Measurements from ENCODE around the gene SAP30L. TPM values are rescaled to one million over a fixed set of nuclear protein-coding genes. Genes with fewer than 3 reads are reported as not detected.

The SAP30L gene
- polyA plus RNA-seq, 1 donor (not counting 4 experiments of a cell fraction or from before 2014, with no cell fraction given) = 42.1 TPM

DNA sequence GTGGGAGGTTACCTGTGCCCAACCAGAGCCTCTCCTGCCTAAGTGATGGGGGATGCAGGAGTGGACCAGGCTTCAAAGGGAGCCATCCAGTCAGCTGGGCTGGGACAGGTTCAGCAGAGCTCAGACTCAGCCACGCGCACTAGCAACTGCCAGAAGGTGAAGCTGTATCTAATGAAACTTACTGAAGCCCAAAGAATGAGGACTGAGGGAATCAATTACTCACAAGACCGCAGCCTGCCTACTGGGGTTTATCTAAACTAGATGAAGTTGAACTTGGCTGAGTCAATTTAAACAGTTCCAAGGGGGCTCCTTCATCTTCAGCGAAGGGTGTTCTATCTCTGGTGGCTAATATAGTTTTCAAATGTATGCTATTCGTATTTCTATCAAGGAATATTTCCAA lies 20.9 kb downstream of the SAP30L start:
- H3K9me1 ChIP-seq (ENCODE audit: control insufficient read depth, extremely low read depth, insufficient read depth, low read length) = no peaks in the 10 kb centered on the region

DNA sequence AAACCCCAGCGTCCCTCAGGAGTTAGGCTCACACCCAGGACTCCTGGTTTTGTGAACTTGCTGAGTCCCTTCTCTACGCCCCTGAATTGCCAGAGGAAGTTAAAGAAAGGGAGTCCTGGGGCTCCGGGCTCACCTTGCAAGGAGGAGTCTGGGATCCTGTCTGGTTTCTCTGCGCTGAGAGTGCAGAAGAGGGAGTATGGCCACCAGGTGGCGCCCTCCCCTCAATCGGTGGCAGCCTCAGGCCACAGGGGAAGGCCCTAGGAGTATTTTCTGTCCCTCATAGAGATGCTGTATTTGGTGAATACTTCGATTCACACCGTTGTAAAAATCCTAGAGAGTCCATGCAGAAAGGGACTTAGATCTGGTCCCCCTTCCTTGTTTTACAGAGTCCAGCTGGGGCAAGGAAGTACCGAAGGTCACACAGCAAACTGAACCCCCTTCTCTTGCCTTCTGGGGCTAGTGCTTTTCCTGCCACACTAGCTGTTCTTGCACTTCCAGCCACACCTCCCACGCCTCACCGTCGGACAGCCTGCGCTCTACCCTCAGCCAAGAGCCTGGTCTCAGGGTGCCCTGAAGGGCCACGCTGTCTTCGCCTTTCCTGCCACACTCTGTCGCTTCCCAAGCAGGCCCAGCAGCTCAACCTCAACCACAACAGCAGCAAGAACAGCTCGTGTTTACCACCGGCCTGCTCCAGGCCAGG lies 22.0 kb downstream of the SAP30L start:
- H2AFZ ChIP-seq (ENCODE audit: control insufficient read depth, low read length) = no peak overlapping the region
- H3K9ac ChIP-seq (ENCODE audit: control insufficient read depth, extremely low read depth, insufficient read depth, low read length) = no peak overlapping the region
- no peaks in the 10 kb centered on the region for H3K9me1 ChIP-seq (ENCODE audit: control insufficient read depth, extremely low read depth, insufficient read depth, low read length)
- peak; percentile 62 for FAIRE-seq
- H3K4me3 ChIP-seq (ENCODE audit: control insufficient read depth in 2 of 3, extremely low read depth in 1 of 3, insufficient read depth in 2 of 3, low read depth in 1 of 3, low read length in 3 of 3) = no peak overlapping the region
- dilution Hi-C loops (cut with MboI; ENCODE audit: extremely low pct_ligation_motif_present, low sequenced_read_pairs) = no loop called here
- DNase-seq (ENCODE audit: low read depth, low spot score) = no peak
- H3K4me2 ChIP-seq (ENCODE audit: control insufficient read depth, extremely low read depth, insufficient read depth, low read depth, low read length) = no peak overlapping the region
- no peaks in the 10 kb centered on the region for H3K79me2 ChIP-seq (ENCODE audit: control insufficient read depth, insufficient read depth, low read length)
- H3K27ac ChIP-seq (ENCODE audit: control insufficient read depth, insufficient read depth, low read length) = no peak overlapping the region
- TF ChIP-seq, protein P1, sequence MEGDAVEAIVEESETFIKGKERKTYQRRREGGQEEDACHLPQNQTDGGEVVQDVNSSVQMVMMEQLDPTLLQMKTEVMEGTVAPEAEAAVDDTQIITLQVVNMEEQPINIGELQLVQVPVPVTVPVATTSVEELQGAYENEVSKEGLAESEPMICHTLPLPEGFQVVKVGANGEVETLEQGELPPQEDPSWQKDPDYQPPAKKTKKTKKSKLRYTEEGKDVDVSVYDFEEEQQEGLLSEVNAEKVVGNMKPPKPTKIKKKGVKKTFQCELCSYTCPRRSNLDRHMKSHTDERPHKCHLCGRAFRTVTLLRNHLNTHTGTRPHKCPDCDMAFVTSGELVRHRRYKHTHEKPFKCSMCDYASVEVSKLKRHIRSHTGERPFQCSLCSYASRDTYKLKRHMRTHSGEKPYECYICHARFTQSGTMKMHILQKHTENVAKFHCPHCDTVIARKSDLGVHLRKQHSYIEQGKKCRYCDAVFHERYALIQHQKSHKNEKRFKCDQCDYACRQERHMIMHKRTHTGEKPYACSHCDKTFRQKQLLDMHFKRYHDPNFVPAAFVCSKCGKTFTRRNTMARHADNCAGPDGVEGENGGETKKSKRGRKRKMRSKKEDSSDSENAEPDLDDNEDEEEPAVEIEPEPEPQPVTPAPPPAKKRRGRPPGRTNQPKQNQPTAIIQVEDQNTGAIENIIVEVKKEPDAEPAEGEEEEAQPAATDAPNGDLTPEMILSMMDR (optimal IDR thresholded peaks at IDR 0.05 in 1 of 3, IDR thresholded peaks at IDR 0.05 in 1 of 3, conservative IDR thresholded peaks at IDR 0.05 in 1 of 3; ENCODE audit: extremely low read depth in 1 of 3, insufficient read depth in 2 of 3, low read length in 3 of 3) = peak; percentile 85 to 91 (median 87)
- TF ChIP-seq EZH2 (IDR thresholded peaks at IDR 0.05; ENCODE audit: low read length) = no peak
- no peaks in the 10 kb centered on the region for H3K36me3 ChIP-seq (ENCODE audit: control insufficient read depth in 2 of 2, extremely low read depth in 1 of 2, insufficient read depth in 2 of 2, low read length in 2 of 2)
- no peaks in the 10 kb centered on the region for H3K4me1 ChIP-seq (ENCODE audit: control insufficient read depth, extremely low read depth, insufficient read depth, low read length)
- peaks cover 28% of the 10 kb centered on the region for H3K27me3 ChIP-seq (ENCODE audit: control insufficient read depth, extremely low read depth, insufficient read depth, low read length)
- no peaks in the 10 kb centered on the region for H3K9me3 ChIP-seq (ENCODE audit: control insufficient read depth, low read depth, low read length)
- H4K20me1 ChIP-seq (ENCODE audit: control insufficient read depth, extremely low read depth, insufficient read depth, low read length) = no peaks in the 10 kb centered on the region

More for the DNA sequence above, 20.9 kb downstream of the SAP30L start:
- no peak for DNase-seq (ENCODE audit: low read depth, low spot score)
- Histone ChIP-seq H3K9ac (ENCODE audit: control insufficient read depth, extremely low read depth, insufficient read depth, low read length) (no peak overlapping the region), H3K4me3 (ENCODE audit: control insufficient read depth in 2 of 3, extremely low read depth in 1 of 3, insufficient read depth in 2 of 3, low read depth in 1 of 3, low read length in 3 of 3) (no peak overlapping the region), H2AFZ (ENCODE audit: control insufficient read depth, low read length) (no peak overlapping the region), H3K9me3 (ENCODE audit: control insufficient read depth, low read depth, low read length) (no peaks in the 10 kb centered on the region), H3K27ac (ENCODE audit: control insufficient read depth, insufficient read depth, low read length) (no peak overlapping the region), H3K79me2 (ENCODE audit: control insufficient read depth, insufficient read depth, low read length) (no peaks in the 10 kb centered on the region), H3K27me3 (ENCODE audit: control insufficient read depth, extremely low read depth, insufficient read depth, low read length) (peaks cover 18% of the 10 kb centered on the region), H3K4me1 (ENCODE audit: control insufficient read depth, extremely low read depth, insufficient read depth, low read length) (no peaks in the 10 kb centered on the region), H3K4me2 (ENCODE audit: control insufficient read depth, extremely low read depth, insufficient read depth, low read depth, low read length) (no peak overlapping the region), H4K20me1 (ENCODE audit: control insufficient read depth, extremely low read depth, insufficient read depth, low read length) (no peaks in the 10 kb centered on the region), H3K36me3 (ENCODE audit: control insufficient read depth in 2 of 2, extremely low read depth in 1 of 2, insufficient read depth in 2 of 2, low read length in 2 of 2) (no peaks in the 10 kb centered on the region)
- dilution Hi-C loops (cut with MboI; ENCODE audit: extremely low pct_ligation_motif_present, low sequenced_read_pairs) = no loop called here
- no peak for FAIRE-seq
- TF ChIP-seq EZH2 (IDR thresholded peaks at IDR 0.05; ENCODE audit: low read length) = no peak
- TF ChIP-seq, protein P1 (optimal IDR thresholded peaks at IDR 0.05 in 1 of 3, IDR thresholded peaks at IDR 0.05 in 1 of 3, conservative IDR thresholded peaks at IDR 0.05 in 1 of 3; ENCODE audit: extremely low read depth in 1 of 3, insufficient read depth in 2 of 3, low read length in 3 of 3) = no peak

Measured in keratinocyte (primary cell).